ENCODE measurements around the gene DZIP1.

Gene DZIP1

DNA sequence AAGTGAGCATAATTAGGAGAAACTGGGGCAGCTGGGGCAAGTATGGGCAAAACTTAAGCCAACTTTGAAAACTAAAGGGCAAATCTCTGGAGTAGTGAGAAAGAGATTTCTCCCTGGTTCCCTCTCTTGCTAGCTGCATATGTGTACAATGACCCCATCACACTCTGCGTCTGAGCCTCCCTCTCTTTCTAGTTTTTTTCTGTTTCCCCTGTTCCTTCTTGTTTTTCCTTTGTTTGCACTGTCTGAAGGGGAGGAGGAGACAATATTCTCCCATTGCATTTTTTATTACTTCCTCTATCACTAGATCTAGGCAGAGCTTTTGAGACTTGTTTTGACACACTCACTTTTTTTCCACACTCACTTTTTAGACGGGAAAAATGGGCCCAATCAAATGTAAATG, 103.2 kb downstream of the DZIP1 start:
- no peak for DNase-seq

DNA sequence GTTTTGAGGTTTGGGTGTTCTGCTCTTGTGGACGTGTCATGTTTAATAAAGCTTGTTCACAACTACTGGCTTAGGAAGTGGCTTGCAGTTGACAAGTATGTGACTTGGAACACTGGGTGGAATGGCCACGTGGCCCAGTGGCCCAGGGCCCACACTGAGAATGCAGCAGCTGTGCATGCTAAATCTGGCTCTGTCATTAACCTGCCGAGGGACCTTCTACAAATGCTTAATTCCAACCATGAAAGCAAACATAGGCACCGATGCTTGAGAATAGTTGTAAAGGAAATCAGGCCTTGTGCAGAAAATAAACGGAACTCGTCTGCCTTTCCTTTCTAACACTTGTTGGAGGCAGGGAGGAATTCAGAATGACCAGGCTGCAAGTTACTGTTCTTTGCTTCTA, 103.6 kb downstream of the DZIP1 start:
- DNase-seq = no peak

DNA sequence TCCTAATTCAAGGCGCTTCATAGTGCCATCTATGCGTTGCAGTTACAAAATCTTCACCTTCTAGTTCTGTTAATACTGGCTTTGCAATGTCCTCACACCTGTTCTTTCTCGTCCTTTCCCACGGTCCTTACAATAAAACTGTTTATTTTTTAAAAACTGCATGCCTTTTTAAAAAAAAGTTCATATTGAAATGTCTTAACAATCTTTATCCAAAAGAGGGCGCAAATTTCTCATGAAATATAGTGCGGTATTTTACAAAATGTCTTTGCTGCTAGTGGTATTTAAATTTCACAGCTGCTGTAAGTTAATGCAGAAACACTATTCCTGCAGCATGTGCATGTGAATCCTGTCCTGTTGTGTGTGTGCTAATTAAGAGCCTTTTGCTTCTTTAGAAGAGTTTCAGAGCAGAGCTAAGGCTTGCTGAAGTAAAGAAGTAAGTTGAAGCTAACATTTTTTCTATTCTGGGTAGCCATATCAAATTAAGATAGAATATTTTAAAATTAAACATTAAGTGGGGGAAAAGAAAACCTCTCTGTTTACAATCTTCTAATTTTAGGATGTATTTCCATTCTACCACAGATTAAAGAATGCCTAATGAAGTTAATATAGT, 107.8 kb downstream of the DZIP1 start:
- DNase-seq = no peak

DNA sequence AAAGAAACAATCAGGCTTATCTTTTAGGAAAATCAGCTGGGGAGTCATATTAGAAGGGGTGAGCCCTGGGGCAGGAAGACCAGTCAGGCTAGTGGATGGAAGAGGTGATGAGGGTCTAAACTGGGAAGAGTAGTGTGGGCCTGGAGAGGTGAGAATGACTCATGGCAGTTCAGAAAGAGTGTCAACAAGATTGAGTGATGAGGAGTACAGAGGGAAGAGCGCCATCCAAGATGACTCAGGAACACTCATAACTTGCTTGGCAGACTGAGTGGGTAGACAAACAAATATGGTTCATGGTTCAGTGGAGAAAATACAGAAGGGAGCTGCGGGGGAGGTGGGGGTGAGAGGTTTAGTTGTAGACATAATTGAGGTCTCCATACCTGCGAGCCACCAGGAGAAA, 109.3 kb downstream of the DZIP1 start:
- no peak for DNase-seq

DNA sequence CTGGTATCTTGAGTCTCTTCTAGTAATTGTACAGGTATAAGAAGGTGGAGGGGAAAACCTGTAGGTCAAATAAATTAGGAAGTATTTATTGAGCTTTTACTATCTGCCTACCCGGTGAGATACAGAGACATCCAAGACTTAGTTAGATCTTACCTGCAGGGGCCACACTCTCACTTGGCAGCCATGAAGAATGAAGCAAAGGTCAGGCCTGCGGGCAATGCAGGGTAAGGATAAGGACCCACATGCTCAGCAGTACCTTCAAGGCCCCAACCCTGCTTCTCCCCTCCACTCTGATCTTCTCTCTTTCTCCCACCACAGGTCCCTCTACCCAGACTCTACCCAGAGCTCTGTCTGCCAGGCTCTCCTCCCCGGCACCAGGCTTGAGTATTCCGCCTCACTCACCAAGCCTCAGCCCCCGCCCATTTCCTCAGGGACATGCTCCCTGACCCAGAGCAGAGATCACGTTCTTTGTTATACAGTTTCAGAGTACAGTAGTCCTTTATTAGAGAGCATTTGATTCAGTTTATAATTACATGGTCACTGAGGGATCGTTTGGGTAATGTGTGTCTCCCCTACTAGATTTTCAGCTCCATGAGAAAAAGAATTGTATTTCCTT, 110.9 kb downstream of the DZIP1 start:
- no peak for DNase-seq

DNA sequence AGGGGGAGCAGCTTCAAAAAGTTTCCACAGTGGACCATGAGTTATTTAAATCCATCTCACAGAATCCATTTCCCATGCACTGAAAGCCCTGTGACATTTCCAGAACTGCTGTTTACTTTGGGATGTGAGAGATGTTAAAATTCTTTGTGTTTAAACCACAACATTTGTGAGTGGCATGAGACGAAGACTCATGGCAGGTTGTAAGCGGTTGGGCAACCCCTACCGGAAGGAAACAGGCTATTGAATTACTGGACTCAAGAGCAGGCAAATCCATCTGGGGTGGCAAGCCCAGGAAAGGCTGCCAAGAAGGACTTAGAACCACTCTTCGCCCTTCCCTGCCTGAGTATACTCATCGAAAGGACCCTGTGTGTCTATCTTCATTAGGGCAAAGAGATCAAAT, 114.3 kb downstream of the DZIP1 start:
- peak; percentile 39 for DNase-seq

All from GDM1 (cell line).